HG03095 (cell line): ENCODE results near the gene CD4.
A peak's percentile ranks its signal among the peaks of the same experiment; 100 is the strongest.
"Not testable (repeated sequence)": the region's sequence is repeated elsewhere in the genome, so short reads cannot be mapped to it uniquely, and the experiment has no call there.

Experiments
- ATAC-seq: cut with Tn5 transposase; IDR thresholded peaks from one replicate; pipeline ENCODE4 v1.9.1; 2021; ENCODE audit warnings: moderate library complexity; ENCODE audit not compliant: unreplicated experiment

CD4 gene

DNA sequence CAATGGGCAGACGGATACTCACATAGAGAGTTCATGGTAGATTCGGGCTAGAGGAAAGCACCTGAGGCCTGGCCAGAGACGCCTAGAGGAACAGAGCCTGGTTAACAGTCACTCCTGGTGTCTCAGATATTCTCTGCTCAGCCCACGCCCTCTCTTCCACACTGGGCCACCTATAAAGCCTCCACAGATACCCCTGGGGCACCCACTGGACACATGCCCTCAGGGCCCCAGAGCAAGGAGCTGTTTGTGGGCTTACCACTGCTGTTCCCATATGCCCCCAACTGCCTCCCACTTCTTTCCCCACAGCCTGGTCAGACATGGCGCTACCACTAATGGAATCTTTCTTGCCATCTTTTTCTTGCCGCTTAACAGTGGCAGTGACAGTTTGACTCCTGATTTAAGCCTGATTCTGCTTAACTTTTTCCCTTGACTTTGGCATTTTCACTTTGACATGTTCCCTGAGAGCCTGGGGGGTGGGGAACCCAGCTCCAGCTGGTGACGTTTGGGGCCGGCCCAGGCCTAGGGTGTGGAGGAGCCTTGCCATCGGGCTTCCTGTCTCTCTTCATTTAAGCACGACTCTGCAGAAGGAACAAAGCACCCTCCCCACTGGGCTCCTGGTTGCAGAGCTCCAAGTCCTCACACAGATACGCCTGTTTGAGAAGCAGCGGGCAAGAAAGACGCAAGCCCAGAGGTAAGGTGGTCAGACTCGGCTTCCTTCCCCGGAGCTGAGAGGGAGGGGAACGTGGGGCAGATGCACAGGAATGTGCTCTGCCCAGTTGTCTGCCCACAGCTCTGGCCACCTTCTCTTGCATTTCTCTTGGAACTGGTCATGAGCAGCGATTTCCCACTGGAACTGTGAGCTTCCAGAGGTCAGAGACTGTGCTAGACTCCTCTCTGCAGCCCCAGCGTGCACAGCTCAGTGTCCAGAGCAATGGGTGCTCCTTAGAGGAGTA, at the start of gene CD4:
CD4 (plus strand) TSS at position 557 of the 953 bp plus-strand sequence. CDS start 10,611 bp downstream, outside the sequence.
- no peak for ATAC-seq

DNA sequence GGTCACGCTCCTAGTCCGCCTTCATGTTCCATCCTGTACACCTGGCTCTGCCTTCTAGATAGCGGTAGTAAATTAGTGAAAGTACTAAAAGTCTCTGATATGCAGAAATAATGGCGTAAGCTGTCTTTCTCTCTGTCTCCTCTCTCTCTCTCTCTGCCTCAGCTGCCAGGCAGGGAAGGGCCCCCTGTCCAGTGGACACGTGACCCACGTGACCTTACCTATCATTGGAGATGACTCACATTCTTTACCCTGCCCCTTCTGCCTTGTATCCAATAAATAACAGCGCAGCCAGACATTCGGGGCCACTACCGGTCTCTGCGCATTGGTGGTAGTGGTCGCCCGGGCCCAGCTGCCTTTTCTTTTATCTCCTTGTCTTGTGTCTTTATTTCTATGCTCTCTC, 47.2 kb upstream of the CD4 start:
- ATAC-seq: not testable (repeated sequence)

DNA sequence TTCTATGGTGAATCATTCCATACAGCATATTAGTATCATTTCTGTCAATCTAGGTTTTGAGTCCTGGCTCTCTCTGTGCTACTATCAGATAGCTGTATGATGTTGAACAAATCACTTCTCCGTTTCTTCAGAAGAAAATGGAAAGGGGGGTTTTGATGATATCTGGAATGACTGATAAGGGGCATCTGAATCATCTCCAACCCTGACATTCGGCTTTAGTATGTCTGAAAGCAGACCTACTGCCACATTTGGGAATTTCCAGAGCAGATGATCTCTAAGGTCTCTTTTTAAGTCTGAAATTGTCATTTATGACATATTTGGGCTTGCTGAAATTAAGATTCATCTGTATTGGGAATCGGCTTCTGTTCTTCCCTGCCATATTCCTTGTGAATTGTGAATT, 46.5 kb upstream of the CD4 start:
- no peak for ATAC-seq

DNA sequence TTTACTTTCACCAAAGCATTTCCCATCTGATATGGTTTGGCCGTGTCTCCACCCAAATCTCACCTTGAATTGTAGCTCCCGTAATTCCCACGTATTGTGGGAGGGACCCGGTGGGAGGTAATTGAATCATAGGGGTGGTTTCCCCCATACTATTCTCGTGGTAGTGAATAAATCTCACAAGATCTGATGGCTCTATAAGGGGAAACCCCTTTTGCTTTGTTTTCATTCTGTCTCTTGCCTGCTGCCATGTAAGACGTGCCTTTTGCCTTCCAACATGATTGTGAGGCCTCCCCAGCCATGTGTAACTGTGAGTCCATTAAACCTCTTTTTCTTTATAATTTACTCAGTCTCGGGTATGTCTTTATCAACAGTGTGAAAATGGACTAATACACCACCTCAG, 46.0 kb upstream of the CD4 start:
- not testable (repeated sequence) for ATAC-seq

DNA sequence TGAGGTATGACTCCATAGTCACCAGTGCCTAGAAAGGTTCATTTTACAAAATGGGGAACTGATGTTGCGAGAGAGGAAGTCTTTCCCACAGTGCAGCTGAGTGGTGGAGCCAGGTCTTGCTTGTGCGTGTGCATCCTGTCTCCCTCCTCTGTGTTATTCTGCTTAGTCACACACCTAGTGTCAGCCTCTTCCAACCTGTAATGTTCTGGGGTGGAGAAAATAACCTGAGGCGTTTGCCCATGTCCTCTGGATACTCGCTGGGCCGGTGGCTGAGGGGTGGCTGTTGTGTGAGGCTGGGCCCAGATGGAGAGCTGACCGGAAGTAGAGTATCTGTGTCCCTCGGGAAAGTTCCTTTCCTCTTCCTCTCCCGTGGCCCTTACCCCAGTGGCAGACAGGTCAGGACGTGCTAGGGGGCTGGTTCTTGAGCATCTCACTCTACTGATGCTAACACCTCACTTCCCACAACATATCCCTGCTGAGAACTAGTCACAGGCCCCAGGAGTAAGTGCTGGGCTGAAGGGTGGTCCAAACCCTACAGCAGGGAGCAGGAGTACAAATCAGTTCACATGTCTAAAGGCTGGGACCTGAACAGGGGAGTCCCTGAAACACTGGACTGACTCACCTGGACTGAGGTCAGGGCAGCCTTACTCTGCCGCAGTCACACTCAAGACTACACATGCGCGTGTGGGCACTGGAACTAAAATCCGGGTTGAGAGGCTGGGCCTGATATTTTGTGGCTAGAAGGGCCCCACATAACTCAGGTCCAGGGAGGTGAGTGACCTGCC, 43.4 kb upstream of the CD4 start:
- no peak for ATAC-seq

- no peak for ATAC-seq
Observed at GRCh38 chr12:6747216-6747615, 42.1 kb upstream of the CD4 start.

DNA sequence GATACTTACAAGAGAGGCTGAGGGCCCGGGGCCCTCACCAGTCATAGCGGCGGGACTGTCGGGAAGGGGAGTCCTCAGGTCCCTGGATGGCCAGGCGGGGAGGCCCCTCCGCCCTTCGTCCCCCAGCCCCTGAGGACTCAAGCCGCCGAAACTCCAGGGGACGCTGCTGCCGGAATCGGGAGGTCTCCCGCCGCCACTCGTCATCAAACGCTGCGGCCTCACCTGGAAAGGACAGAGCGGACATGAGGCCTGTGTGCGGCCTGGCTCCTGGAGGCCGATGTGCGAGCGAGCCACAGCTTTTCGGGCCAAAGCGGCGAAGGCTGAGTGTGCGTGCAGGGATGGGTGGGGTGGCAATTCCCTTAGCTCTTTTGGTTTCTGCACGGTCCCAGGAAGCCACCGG, 40.6 kb upstream of the CD4 start:
- no peak for ATAC-seq

GRCh38 chr12:6750506-6750905, 38.8 kb upstream of the CD4 start:
- ATAC-seq: no peak

- no peak for ATAC-seq
Observed at GRCh38 chr12:6751767-6752166, 37.6 kb upstream of the CD4 start.

GRCh38 chr12:6752167-6752920, 37.0 kb upstream of the CD4 start:
- ATAC-seq: peak; percentile 2

GRCh38 chr12:6752921-6753771, 36.2 kb upstream of the CD4 start, which contains the start of gene MLF2:
Gene MLF2, minus strand, starts transcription at chr12:6753141. Its CDS starts 807 bp downstream, at chr12:6752334.
- ATAC-seq: peak; percentile 86

DNA sequence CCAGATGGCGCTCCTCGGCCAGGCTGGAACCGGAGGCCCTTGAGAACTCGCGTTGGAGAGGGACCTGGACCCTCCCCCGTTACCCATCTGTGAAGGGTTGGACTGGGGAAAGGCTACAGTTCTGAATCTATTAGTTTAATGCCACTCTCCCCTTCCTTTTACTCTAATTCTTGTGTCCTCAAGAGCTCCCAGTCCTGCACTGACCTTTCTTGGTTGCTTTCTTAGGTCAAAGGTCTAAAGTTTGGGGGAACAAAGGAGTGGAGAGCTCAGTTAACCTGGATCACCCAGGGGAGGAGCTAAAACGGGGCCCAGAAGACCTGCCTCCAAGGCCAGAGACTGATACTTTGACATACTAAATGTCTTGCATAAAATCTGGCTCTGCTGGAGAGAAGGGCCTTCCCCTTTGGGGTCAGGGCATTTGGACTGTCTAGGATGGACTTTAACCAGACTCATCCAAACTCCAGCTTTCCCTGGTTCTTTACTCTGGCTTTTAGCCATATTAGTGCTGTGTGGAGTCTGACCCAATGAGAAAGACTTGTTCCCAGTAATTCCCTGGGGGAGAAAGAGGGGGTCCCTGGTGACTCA, 35.5 kb upstream of the CD4 start:
- ATAC-seq: no peak

- ATAC-seq: no peak
Observed at GRCh38 chr12:6754411-6754810, 34.9 kb upstream of the CD4 start.

- ATAC-seq: no peak
Observed at GRCh38 chr12:6757028-6757690, 32.2 kb upstream of the CD4 start.

DNA sequence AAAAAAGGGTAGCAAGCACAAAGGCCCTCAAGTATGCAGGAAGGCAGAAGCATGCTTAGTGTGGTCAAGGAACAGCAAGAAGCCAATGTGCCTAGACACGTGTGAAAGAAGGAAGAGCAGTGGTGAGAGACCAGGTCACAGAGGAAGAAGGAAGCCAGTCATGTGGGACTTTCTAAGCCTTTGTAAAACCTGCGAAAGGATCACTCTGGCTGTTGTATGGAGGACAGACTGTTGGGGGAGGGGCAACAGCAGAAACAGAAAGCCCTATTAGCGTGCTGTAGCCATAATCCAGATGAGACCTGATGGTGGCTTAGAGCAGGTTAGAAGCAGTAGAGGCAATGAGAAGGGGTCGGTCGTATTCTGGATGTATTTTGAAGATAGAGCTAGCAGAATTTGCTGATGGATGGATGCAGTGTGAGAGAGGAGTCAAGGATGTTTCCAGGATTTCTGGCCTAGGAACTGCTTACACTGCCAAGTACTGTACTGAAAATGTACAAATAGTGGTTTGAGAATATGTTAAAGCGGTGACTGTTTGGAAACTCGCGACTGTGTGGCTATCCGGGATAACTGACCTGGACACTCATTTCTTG, 30.7 kb upstream of the CD4 start:
- no peak for ATAC-seq

GRCh38 chr12:6759741-6760140, 29.6 kb upstream of the CD4 start:
- no peak for ATAC-seq

DNA sequence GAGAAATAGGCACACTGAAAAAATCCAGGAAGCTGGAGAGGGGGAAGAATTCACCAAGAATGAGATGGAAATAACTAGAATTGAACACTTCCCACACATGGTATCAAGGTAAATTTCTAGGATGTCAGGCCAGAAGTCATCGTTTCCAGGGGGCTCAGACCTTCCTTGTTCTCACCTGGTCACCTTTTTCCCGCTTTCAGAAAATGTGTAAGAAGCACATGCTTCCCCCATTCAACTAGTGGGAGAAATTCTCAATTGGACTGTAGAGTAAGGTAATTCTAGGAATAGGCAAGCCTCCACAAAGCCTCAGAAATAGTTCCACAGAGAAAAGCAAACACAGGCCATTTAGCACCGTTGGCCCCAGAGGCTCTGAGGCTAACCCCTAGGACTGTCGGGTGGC, 25.9 kb upstream of the CD4 start:
- ATAC-seq: no peak

DNA sequence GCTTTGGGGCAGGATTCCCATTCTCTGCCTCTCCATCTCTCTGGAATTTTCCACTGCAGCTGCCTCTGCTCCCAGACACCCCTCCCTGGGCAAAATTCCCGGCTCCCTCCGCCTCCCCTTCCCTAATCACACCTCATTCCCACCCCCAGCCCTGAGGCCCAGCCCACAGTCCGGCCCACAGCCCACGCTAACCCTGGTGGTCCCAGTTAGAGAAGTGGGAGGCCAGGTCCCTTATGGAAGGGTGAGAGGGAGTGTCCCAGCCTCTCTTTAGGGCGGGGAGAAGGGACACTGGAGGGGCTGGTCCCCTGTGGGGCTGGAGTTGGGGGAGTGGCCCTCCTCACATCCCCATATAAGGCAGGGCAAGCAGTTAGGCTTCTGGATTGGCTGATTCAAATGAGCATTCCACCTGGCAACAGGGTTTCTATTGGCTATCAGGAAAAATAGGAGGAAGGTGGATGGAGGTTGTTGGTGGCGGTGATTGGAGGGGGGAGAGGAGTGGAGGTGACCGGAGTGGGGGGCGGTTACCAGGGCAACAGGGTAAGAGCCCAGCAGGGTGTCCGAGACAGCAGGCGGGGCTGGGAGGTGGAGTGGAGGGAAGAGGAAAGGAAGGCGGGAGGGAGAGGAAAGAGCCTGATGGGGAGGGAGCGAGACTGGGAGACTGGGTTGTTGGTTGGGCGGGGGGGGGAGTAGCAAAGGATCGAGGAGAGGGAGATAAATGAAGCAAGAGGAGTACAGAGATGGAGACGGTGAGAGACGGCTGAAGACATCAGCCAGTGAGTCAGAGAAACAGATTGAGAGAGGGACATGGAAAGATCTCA, 25.1 kb upstream of the CD4 start:
- peak; percentile 72 for ATAC-seq
